HG03571 (cell line): ENCODE measurements around the gene PREX1.

Experiments used
- ATAC-seq: cut with Tn5 transposase; IDR thresholded peaks from one replicate; pipeline ENCODE4 v1.9.1; 2021; ENCODE audit not compliant: unreplicated experiment

PREX1 gene

DNA sequence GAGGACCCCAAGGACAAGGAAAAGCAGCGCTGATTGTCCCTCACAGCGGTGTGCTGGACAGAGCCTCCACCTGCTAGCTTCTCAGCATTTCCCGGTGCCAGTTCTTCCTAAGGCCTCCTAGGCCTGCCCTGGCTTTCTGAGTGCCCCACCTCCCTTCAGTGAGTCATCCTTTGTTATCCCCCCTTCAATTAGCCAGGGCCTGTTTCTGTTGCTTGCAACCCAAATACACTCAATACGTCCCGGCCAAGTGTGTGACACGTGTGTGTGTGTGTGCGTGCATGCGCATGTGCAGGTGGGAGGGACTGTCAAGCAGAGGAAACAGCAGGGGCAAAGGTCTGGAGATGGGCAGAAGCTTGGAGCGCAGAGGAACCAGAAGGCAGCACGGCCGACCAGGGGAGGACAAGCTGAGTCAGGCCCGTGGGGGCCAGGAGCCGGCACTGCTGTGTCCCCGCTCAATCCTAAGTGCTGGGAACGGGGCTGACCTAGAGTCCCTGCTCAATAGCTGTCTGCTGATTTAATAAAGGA is 159.8 kb downstream of the PREX1 start:
- ATAC-seq: no peak

DNA sequence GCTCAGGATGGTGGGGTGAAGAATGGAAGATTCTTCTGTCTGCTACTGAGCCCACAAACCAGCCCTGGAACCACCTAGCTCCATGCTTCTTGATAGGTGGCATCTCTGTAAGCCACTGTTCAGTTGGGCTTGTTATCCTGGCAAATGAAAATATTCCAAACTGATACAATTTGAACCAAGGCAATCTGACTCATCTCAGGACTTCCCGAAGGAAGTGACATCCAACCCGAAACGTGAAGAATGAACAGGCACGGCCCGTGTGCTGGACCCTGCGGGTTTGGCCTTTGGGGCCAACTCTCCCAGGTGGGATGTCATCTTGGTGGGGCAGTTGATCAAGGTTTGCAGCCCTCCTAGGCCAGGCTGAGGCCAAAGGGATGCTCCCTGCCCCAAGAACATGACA is 160.3 kb downstream of the PREX1 start:
- no peak for ATAC-seq

DNA sequence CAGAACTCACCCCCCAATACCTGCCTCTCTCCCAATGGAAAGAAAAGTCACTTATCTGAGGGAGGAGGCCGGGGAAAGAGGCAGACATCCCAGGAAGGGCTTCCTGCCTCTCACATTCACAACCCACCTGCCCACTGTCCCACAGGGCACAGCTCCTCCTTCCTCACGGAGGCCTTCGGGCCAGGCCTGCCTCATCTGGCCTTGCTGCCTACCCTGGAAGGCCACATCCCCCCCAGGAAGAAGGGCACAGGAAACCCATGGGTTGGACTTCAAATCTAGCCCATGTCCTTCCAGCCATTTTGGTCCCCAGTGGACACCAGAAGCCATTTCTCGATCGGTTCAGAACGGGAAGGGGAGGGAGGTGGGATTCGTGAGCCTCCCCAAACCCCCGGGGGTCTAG is 162.0 kb downstream of the PREX1 start:
- ATAC-seq: no peak

DNA sequence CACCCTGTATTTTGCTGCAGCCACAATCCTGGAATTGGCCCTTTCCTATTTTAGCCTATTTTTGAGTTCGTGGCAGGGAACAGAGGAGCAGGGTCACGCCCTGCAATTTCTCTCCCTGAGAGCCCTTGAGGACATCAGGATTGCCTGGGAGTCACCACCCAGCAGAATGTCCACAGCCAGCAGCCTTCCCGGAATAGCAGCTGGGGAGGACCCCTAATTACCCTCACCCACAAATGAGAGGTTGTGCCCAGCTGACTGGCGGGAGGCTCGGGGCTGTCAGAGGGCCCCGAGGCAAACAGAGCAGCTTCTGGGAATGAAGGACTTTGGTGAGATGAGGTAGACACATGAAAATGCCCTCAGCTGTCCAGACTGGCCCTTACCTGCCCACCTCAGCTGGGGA is 165.1 kb downstream of the PREX1 start:
- no peak for ATAC-seq

DNA sequence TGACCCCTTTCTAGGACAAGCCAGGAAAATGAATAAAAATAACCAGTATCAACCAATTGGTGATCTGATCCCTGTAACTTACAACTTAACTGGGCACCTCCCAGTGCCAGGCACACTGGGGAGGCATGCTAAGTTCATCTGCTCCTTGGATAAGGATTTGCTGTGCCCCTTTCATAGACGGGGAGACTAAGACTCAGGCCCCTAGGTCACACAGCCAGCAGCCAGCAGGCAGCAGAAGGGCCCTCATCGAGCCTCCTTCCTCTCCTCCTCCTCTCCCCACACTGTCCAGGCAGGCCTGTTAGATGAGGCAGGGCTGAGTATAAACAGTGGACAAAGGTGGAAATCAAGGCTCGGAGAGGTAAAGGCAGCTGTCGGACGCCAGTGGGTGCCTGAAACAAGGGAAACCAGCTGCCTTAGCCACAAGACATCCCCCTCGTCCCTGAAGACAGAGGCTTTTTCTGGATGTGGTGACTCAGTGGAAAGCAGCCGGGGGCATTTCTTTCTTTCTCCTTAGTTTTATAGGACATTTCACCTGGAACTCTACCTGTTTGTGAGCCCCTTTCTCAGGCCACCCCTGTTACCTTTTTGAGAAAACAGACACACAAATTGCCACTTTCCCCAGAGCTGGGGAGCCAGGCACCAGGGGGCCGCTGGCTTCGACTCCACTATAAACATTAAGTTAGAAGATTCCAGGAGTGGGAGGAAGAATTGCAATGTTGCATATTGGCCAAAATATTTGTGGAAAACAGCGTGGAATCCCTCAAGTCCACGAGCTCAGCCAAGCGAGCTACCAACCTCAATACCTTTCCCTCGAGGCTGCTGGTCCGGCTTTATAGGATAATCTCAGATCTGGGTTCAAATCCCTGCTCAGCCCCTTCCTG is 166.0 kb downstream of the PREX1 start:
- no peak for ATAC-seq

DNA sequence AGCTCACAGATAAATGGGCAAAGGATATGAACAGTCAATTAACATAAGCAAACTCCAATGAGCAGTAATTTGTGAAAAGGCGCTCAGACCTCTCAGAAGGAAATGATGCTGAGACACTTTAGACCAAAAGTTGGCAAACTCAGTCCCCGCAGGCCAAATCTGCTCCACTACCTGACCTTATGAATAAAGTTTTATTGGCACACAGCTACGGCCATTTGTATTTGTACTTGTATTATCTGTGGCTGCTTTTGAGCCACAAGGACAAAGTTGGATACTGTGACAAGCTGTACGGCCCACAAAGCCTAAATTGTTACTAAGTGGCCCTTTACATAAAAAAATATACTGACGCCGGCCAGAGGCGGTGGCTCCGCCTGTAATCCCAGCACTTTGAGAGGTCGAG is 167.0 kb downstream of the PREX1 start:
- ATAC-seq: no peak

DNA sequence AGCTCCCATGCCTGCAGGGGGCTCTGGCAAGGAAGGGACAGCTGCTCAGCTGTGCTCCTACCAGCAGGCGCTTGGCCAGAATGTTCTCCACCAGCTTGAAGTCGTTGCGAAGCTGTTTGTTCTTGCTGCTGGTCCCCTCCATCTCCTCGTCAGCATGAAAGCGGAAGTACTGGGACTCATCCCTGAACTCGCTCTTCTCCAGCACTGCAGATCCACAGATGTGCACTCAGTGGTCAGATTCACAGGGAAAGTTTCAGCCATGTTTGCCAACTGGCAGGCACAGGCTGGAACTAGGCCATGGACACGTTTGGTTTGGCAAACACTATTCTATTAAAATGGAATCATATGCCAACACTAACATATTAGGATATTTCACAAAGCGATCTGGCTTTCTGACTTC is 167.9 kb downstream of the PREX1 start:
- ATAC-seq: no peak

DNA sequence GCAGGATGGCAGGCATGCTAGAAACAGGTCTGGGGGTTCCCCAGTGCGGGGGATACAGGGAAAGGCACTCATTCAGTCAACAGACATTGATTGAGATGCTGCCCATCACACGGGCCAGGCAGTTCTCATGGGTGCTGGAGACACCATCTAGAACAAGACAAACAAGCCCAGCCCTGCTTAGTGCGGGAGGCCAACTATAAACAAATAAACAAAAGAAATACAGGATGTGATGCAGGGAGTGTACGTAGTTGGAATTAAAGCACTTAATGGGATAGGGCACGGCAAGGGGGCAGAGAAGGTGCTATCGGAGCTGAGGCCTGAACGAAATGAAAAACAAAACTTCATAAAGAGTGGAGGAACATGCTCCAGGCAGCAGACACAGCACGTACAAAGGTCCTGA is 169.3 kb downstream of the PREX1 start:
- no peak for ATAC-seq

DNA sequence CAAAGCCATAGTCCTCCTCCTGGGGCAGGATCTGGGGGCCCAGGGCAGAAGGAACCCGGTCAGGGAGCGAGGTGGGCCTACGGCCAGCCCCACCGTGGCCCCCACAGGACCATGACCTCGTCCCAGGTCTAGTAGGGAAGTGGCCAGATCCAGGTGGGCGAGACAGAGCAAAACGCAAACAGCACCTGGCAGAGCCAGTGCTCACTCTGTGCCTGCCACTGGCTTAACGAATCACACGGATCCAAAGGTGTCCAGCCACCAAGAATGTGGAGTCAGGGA is 169.7 kb downstream of the PREX1 start:
- ATAC-seq: no peak

DNA sequence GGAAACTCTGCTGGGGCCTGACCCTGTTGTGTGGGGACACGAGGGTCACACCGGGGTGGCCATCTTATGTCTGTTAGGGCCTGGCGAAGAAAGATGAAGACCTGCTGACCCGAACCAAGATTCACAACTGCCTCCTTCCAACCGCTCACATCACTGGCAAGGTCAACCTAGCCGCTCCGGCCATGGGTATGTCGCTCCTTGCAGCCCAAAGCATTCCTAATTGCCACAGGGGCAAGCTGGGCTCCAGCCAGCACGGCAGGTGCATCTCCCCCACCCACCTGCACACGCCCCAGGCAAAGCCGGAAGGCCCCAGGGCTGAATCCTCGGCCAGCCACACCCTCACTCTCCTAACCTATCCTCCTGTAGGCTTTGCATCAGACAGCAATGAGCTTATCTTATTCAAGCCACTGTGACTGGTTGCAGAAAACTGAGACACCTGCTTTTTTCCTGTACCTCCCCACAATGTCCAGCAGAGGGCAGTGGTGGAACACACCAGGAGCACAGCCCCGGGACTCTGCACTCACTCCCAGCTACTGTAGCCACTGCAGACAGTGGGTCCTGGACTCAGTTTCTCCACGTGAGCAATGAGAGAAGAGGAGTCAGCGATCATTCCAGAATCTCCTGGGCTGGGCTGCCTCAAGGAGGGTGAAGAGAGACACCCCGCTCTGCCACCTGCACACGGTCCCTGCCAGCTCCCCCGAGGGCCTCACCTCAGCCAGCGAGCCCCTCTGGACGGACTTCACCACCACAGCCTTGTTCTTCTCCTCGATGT is 170.2 kb downstream of the PREX1 start:
- ATAC-seq: no peak

DNA sequence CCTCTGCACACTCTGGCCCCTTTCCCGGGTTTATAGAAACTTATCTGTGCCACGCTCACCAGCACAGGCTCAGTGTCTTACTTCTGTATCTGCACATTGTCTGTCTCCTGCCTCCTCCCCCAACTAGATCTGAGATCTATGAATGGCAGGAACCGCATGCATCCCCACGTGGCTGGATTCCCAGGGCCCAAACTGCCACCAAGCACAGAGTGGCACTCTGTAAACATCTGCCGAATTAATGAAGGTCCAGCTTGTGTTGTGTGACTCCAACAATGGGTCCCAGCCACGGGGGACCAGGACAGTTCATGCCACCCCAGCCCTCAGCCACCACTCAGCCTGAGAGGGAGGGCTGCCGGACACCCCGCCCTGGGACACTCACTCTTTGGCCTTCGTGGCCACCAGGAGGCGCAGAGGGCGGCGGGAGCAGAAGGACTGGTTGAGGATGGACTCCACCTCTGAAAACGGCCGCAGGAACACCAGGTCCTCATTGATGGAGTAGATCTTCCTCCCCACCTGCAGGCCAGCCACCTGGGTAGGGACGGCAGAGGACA is 171.1 kb downstream of the PREX1 start:
- no peak for ATAC-seq

DNA sequence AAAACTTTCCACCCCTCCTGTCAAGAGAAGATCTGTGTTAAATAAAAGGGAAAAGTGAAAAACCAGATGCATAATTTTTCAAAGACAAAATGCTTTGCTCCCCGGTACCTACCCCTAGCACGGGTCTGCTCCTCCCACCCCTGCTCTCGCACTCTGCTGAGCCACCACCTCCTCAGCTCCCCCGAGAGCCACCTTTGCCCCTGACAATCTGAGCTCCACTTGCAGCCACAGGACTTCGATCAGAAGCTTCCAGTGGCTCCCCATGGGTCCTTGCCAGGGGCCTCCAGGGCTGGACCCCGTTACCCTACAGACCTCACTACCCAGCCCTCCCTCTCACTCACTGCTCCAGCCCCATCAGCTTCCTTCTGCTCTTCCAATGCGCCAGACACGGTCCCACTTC is 171.7 kb downstream of the PREX1 start:
- no peak for ATAC-seq

DNA sequence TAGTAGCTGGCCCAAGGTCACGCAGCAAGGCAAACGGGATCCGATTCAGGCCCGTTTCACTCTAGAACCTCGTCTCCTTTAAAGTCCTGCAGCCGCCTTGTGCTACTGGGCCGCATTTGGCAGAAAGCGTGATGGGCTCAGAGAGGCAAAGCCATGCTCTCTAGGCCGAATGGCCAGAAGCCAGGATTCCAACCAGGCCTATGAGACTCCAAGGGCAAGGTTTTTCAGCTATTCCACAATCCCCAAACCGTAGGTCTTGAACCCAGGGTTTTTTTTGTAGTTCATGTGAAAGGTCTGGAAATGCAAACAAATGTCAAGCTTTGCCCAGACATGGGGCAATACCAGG is 174.1 kb downstream of the PREX1 start:
- ATAC-seq: no peak

DNA sequence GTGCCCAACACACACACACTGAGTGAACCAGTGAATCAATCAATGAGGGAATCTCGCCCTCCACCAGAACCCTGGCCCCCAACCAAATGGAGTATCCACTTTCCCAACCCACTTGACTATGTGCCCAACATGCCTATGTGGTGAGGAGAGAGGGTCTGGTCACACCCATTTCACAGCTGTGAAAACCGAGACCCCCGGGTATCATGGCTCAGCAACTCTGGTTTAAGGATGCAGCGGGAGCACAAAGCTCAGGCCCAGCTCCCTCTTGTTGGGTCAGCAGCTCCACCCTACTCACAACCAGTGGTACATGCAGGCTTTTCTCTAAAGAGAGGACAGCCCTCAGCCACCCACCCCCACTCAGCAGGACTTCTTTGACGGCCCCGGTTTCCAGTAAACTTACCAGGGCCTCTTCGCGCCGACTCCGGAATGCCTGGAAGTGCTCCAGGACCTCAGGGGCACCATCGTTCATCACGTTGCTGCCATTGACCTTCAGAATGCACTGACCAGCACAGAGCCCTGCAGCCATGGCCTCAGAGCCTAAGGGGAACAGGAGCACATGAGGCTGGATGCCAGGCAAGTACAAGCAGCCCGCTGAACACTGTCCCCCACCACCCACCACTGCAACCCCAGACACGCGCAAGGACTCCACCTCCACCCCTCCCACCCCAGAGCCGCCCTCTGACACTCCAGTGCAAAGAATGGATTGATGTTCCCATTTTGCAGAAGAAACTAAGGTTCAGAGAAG is 174.7 kb downstream of the PREX1 start:
- ATAC-seq: no peak

DNA sequence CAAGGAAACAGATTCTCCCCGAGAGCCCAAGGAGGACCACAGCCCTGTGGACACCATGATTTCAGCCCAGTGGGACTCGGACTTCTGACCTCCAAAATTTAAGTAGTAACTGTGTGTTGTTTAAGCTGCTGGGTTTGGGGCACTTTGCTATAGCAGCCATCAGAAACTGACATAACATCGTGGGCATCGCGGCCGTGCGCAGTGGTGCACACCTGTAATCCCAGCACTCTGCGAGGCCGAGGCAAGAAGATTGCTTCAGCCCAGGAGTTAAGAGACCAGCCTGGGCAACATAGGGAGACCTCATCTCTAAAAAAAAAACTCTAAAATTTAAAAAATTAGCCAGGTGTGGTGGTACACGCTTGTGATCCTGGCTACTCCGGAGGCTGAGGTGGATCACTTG is 175.8 kb downstream of the PREX1 start:
- ATAC-seq: no peak

DNA sequence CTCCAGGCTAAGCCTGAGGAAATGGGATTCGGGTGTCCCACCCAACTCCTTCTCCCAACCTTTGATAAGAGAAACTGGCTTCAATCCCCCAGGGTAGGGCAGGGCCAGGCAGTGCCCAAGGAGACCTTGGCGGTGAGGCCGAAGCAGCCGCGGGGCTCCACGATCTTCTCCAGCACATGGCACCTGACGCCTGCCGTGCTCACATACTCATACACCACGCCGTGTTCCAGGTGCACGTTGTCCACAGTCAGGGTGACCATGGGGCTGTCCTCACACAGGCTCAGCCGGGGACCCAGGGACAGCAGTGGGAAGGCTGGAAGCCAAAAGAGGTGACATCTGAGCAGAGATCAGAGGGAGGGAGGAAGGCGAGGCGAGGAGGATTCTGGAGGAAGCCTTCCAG is 176.5 kb downstream of the PREX1 start:
- ATAC-seq: no peak

DNA sequence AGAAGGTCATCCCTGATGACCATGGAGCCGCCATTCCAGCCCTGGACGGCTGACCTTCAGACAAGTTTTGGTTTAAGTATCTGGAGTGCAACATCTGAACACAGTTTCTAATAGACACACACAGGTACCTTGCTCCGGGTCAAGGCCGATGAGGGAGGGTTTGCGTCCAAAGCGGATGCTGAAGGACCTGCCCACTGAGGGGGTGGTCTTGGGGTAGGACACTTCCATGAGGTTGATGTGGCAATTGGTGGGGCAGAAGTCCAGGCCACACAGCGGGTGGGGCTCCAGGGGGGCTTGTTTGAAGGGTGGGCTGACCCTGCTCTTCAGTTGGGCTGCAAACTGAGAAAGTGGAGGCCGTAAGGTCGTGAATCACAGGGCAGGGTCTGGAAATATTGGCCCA is 177.9 kb downstream of the PREX1 start:
- ATAC-seq: no peak

DNA sequence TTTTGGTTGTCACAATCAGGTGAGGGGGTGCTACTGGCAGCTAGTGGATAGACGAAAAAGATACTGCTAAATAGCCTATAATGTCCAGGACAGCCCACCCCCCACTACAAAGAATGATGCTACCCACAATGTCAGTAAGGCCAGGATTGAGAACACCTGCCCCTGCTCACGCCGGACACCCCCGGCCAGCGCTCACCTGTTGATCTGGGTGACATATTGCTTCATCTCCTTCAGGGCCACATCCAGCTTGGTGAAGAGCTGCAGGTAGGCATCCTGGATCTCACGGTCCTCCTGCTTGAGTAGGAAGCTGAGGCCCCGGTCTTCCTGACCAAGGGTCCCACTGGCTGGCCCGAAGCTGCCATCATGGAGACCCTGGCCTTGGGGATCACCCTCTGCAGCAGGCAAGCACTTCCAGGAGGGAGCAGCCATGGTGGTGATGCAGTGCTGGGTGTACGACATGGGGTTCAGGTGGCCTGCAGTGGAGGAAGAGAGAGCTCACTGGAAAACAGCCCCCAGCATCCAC is 178.6 kb downstream of the PREX1 start:
- ATAC-seq: no peak

DNA sequence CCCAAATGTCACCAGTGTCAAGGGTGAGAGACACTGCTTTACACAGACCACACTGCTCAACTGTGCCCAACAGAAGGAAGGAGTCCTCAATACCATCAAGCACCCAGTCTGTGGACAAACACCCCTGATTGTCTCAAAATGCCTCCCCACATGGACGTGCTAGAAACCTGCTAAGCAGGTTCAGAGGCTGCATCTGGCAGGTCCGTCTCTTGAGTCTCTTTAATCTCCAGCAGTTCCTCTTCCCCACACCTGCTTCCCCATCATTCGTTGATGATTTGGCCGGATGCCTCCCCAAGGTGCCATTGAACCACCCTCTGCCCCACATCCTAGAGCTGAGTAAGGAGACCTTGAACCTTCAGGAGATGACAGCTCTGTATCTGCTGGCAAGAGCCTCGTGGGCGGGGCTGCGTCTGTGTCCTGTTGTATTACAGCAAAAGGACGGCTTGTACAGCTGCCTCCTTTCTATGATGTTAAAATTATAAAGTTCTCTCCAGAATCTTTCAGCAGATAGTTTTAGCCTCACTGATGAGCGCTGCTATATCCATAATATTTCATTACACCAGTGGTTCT is 179.2 kb downstream of the PREX1 start:
- ATAC-seq: no peak

DNA sequence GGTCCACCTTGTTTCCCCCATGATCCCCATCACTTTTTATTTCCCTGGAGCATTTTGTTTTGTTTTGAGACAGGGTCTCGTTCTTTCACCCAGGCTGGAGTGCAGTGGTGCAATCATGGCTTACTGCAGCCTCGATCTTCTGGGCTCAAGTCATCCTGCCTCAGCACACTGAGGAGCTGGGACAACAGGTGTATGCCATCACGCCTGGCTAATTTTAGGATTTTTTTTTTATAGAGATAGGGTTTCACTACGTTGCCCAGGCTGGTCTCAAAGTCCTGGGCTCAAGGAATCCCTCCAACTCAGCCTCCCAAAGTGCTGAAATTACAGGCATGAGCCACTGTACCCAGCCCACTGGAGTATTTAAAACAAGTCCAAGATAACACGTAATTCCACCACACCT is 179.9 kb downstream of the PREX1 start:
- ATAC-seq: no peak

DNA sequence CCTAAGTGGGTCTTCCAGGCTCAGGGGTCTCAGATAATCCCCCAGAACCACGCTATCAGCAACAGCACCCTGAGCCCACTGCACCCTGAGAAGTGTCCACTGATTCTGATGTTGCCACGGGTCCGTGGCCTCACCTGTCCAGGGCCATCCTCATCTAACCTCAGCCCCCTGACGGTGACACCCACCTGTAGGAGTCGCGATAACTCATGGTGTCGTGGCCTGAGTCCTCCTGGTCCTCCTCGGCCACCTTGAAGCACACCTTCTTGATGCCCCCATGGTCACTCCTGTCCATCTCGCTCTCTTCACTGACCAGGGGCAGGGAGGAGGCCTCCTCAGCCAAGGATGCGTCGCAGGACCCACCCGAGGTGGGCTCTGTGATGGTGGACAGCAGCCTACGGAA is 182.1 kb downstream of the PREX1 start:
- ATAC-seq: no peak
